GM19193 (cell line): ENCODE data around the gene ITGB2.

Experiments used
- POLR2A ChIP-seq: IDR thresholded peaks from 4 replicates; pipeline ENCODE4 v1.6.1; 2011; ENCODE audit not compliant: insufficient read depth, insufficient read length; ENCODE audit errors: extremely low read depth

The ITGB2 gene

DNA sequence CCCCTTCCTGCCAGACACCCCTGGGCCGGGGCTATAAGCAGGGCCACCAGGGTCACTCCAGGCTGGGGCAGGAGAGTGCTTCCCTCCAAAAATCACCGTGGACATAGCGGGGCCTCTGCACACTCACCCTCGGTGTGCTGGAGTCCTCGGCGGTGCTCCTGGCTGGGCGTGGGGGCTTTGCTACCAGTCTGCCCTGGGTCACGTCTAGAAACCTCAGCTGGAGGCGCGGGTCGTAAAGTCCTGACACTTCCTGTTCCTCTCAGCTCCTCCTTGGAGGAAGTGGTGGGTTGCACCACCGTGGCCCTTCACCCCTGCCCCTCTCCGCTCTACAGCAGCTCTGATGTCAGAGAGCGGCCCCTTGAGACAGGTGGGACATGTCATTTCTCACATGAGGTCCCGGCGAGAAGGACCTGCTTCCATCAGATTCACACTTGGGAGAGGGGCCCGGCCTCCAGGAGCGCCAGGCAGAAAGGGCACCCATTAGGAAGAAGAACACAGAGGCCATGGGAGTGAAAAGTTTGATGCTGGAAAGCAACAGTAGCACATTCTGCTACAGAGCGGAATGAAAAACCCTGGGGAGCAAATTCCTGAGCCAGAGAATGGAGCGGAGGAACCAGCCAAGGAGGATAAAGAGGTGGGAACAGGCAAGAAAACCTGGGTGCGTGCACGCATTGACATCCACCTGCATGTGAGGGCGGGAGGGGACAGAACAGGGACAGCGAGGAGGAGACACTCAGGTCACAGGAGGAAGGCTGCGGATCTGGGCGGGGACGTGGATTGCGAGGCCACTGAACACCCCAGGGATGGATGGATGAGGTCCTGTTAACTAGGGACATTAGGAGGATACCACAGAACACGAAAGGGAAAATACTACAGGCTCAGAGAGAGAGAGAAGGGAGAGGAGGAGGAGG is at the start of gene ITGB2:
Gene ITGB2 (minus strand): TSS at position 206 of the 911 bp plus-strand sequence. CDS start 10,117 bp downstream, outside the sequence.
- TF ChIP-seq POLR2A = peak; percentile 53

DNA sequence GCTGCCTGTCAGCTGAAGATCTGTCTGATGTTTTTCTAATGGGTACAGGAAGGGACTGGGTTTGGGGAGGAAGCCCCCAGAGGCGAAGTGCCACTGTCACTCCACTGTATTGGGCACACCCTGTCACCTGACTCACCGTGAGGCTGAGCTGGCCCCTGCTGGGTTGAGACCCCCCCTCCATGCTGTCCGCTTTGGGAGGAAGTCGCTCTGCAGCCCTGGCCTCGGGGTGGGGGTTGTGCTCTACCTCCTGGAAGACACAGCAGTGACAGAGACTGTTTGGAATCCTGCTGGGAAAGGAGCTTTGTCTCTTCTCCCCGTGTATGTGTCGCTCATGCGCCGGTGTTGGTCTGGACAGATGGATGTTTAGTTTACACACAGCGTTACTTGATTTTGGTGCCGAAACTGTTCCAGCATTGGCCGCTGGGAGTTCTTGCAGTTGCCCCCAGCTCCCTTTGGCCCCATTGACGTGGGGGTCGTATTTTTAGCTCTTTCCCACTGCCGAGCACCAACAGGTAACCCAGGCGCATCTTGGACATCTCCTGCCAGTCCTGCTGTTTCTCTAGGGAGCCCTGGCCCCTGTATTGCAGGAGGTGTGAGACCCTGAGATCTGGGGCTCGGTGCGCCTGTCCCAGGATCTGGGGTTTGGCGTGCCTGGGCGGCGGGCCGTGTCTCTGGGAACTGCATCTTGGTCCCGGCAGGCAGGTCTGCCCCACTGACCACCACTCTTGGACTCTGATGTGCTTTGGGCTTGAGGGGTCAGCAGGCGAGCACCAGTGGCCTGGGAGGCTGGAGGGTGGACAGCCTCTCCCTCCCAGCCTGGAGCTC is 49.4 kb upstream of the ITGB2 start:
- TF ChIP-seq POLR2A = no peak

DNA sequence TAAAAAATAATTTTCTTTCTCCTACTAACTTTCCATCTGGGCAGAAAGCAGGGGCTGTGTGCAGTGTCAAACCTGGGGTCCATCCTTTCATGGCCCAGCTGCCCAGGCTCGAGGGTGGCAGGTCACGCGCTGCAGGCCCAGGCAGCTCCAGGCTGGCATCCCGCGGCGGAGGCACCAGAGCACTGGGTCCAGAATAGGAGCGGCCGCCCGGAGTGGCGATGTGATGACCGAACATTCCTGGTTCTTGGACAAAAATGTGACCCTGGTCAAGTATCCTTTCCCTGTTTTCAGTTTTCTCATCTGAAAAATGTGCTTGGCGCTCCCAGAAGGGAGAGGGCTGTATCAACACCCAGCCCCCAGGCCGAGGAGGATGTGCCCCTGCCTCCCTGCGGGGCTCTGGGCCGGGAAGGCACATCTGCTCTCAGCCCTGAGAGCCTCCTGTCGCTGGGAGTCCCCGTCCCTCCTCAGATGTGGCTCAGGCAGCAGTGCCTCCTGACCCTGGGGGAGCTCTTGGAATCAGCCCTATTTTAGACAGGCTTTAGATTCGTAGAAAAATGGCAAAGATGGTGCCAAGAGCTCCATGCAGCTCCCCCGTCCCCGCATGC is 48.5 kb upstream of the ITGB2 start:
- TF ChIP-seq POLR2A = no peak

DNA sequence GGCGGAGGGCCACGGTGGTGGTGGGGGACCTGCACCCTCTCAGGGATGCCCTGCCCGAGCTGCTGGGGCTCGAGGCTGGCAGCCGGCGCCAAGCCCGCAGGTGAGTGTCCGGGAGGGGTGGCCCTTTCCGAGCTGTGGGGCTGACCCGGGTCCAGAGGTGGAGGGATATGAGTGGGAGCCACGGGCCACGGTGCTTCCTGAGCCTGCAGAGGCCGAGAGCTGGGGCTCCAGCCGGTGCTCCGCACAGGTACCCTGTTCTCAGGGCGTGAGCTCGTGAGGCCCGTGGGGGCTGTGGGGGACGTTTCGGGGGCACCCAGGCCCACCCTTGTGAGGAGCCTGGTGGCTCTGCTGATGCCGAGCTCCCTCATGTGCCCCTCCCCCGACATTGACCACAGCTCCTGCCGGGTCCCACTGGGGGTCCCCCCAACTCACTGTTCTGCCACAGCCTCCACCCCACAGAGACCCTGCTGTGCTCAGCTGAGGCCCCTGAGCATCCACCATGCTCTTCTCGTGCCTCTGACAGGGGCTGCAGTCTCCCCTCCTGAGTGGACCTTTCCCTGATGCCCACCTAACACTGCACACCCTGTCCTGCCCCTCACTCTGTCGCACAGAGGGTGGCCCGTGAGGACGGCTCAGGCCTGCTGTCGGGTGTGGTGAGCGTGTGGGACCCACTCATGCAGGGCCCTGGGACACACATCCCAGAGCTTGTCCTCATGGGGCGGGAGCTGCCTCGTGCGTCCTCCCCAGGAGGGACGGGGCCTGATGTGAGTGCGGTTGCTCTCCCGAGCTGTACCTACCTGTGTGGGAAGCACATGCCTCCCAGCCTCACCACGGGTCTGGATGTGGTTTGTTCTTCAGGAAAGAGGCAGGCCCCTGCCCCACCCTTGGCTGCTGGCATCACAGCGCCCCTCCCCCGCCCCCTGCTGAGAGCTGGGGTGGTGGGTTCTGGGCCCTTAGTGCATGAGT is 46.7 kb upstream of the ITGB2 start:
- no peak for TF ChIP-seq POLR2A

DNA sequence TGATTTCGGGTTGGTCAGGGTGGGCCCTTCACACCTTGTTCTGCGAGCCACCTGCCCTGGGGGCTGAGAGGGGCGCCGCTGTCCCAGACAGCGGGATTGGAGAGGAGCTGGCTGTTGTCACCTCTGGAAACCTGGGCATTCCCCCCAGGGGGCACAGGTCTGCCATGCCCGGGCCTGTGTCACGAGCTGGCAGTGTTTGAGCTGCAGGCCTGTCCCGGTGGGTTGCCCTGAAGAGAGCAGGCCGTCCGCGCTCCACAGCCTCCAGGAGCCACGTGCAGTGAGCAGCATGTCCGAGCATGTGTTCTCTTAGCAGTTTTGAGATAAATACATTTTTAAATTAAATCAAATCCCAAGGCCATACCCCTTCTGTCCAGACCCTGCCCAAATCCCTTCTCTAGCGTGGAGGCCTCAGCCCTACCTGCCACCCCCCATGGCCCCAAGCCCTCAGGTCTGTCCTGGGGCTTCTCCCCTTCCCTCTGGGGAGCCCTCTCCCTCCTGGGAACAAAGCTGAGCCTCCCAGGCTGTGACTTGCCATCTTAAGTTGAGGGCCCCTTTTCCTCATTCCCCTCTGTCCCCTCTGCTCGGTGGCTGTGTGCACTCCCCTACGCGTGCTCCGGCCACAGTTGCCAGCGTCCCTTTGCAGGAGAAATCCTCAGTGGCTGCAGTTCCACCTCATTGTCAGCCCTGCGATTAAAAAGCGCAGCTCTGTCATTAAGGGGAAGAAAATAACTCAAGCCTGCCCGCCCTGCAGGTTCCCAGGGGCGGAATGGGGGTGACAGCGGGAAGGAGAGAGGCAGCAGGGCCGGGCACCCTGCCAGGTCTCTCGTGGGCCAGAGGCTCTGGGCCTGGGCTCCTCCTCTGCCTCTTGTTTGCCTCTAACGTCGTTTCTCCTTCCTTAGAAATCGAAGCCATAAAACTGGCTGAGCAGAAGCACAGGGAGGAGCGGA is 45.7 kb upstream of the ITGB2 start:
- TF ChIP-seq POLR2A = no peak

DNA sequence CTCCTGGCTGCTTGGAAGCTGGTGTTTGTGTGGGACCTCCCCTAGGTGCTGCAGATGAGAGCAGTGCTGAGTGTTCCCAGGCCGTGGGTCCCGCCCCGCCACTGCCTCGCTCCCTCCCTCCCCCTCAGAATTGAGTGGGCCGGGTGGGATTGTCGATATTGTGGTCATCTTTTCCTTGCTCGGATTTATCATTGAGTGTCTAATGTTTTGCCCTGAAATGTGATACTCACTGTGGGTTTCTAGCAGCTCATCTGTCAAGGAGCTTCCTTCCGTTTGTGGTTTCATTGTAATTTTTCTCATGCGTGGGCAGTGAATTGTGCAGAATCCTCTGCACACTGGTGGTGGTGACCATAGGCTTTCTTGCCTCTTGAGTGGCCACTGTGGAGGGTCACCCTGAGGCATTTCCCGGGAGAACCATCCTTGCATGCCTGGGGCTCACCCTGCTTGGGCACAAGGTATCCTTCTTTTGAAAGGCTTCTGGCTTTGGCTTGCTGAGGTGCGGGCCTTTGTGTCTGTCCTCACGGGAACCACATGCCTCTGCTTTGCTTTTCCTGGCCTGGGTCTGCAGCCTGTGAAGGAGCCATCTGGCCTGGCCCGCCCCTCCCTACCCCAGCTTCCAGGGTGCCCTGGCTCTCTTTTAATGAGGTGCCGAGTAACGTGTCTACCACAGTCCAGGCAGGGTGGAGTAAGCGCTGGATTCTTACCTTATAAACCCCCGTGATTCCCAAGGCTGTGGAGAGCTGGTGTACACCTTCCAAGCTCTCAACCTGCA is 44.7 kb upstream of the ITGB2 start:
- no peak for TF ChIP-seq POLR2A

DNA sequence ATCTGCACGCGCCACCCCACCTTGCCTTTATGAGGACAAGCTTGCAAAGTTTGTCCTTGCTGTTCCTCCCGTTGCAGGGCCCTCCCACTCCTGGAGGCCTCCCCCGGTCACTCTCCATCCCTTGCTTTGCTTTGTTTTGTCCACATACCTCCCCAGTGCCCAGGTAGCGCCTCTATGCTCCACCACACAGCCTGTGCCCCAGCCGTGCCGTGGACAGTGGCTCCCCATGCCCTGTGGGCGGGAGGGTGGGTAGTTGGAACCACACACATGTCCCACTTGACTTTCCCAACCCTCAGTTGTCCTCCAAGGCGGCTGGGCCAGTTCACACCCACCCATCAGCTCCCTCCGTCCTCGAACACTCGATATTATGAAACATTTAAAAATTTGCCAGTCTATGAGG is 43.7 kb upstream of the ITGB2 start:
- TF ChIP-seq POLR2A = no peak

DNA sequence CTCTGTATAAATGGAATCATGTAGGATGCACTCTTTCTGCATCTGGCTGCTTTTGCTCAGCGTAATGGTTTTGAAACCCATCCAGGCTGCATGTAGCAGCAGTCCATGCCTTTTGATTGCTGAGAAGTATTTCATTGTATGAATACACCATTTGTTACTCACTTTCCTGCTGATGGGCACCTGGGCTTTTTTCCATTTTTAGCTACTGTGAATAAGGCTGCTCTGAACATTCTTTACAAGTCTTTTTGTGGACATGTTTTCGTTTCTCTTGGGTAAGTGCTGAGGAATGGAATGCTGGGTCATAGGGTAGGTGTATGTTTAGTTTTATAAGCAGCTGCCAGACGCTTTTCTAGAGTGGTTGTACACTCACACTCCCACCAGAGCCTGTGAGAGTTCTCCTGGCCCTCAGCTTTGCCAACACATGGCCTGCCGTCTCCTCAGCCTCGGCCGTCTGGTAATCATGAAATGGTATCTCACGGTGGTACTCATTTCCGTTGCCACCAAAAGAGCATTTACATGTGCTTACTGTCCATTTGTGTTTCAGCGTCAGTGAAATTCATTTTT is 41.8 kb upstream of the ITGB2 start:
- no peak for TF ChIP-seq POLR2A

DNA sequence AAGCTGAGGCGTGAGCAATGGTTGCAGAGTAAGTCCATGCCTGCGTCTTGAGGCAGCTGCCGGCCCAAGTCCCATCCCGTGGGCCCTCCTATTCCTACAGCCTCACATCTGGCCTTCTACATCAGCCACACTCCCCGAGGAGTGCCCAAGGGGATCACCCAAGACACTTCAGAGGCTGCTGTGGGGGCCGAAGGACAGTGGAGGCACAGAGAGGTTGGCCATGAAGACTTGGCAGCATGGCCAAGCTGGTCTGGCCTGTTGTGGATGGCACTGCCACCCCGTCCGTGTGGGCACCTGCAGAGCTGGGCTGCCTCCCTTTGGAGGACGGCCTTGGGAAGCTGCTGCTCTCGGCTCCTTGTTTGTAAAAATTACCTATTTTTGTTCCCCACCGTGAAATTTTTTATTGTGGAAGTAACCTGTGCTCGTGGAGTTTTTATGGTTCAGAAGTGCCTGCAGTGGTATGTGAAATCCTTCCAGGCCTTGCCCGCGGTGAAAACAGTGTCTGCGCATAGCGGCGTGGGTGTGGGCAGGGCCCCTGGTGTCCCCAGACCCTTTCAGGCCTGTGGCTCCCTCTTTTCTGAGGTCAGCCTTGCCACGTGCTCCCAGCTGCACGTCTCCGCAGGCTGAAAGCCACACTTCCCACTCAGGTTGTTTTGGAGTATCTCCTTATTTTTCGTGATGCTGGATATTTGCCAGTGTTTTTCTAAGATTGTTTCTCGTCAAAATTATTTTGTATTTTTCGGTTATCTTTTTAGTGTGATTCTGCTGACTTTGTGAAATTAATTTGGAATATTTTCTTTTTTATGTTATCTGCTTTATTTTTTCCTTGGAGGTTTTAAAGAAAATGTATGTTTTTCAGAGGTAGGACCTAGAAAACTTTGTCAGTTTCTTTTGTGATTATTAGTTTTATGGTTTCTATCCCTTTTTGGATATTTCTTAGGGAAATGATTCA is 39.7 kb upstream of the ITGB2 start:
- TF ChIP-seq POLR2A = no peak

DNA sequence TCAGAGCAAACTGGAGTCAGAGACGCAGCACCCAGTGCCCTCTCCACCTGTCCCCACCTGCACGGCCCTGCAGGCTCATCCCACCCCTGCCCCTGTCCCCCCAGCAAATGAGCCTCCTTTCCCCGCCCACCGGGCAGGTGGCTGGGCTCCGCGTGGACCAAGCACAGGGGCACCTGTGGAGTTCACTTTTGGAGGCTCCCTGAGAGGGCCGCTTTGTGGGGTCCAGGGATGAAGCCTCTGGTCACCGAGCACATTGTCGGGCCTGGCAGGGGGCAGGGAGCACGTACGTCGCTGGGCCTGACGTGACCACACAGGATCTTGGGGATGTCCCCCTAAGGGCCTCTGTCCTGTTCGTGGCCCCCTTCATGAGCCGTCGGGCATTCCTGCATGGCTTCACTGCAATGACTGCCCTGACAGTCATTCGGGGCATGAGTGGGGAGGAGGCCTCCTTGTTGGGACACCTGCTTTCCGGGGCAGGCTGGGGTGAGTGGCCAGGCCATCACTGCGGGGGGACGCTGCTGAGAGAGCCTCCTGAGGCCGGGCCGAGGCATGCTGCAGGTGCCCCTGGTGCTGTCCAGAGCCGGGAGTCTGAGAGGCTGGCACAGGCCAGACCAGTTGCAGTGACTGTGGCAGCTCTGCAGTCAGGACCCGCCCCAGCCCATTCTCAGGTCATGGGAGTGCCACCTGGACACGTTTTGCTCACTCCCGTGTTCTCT is 38.8 kb upstream of the ITGB2 start:
- no peak for TF ChIP-seq POLR2A
